GM18519 (cell line): ENCODE measurements around the gene WWOX.

ENCODE experiments used
- ATAC-seq: cut with Tn5 transposase; IDR thresholded peaks from one replicate; pipeline ENCODE4 v1.9.1; 2021; ENCODE audit warnings: mild to moderate bottlenecking, moderate library complexity; ENCODE audit not compliant: unreplicated experiment, low FRiP score

WWOX gene

GRCh38 chr16:78324649-78325285 lies 225.3 kb downstream of the WWOX start:
- no peak for ATAC-seq

GRCh38 chr16:78325468-78326352 lies 226.3 kb downstream of the WWOX start:
- ATAC-seq, result no peak

- no peak for ATAC-seq
Observed at GRCh38 chr16:78326731-78327130, 227.3 kb downstream of the WWOX start.

GRCh38 chr16:78331731-78332130 lies 232.3 kb downstream of the WWOX start:
- ATAC-seq, result no peak

- ATAC-seq, result no peak
Observed at GRCh38 chr16:78333808-78334207, 234.4 kb downstream of the WWOX start.

GRCh38 chr16:78340590-78340989 lies 241.1 kb downstream of the WWOX start:
- no peak for ATAC-seq

GRCh38 chr16:78348068-78348467 lies 248.6 kb downstream of the WWOX start:
- ATAC-seq, result no peak

- no peak for ATAC-seq
Observed at GRCh38 chr16:78348886-78349285, 249.4 kb downstream of the WWOX start.

- ATAC-seq, result no peak
Observed at GRCh38 chr16:78352184-78352583, 252.7 kb downstream of the WWOX start.

- ATAC-seq, result no peak
Observed at GRCh38 chr16:78353640-78354275, 254.3 kb downstream of the WWOX start.

GRCh38 chr16:78362524-78363135 lies 263.2 kb downstream of the WWOX start:
- no peak for ATAC-seq

GRCh38 chr16:78363843-78364555 lies 264.5 kb downstream of the WWOX start:
- no peak for ATAC-seq

- no peak for ATAC-seq
Observed at GRCh38 chr16:78364556-78364880, 265.1 kb downstream of the WWOX start.

GRCh38 chr16:78365366-78365765 lies 265.9 kb downstream of the WWOX start:
- ATAC-seq, result no peak

GRCh38 chr16:78368121-78369102 lies 269.0 kb downstream of the WWOX start:
- ATAC-seq, result no peak

GRCh38 chr16:78372277-78372676 lies 272.8 kb downstream of the WWOX start:
- ATAC-seq, result no peak

GRCh38 chr16:78375055-78375679 lies 275.7 kb downstream of the WWOX start:
- ATAC-seq, result no peak

- no peak for ATAC-seq
Observed at GRCh38 chr16:78376452-78376851, 277.0 kb downstream of the WWOX start.

GRCh38 chr16:78377312-78377711 lies 277.9 kb downstream of the WWOX start:
- no peak for ATAC-seq
